NT2/D1 (cell line): ENCODE results near the gene ATP10A.
"Not testable (repeated sequence)": the region's sequence is repeated elsewhere in the genome, so short reads cannot be mapped to it uniquely, and the experiment has no call there.

Experiments used
- DNase-seq: peaks from one replicate; pipeline ENCODE4 v3.0.0-alpha.2; 2011; ENCODE audit warnings: low read depth, low spot score
- H3K27me3 ChIP-seq: 2 replicates; pipeline ENCODE4 v1.6.0; 2011; ENCODE audit warnings: mild to moderate bottlenecking; ENCODE audit not compliant: insufficient read length, insufficient read depth
- H3K36me3 ChIP-seq: 2 replicates; pipeline ENCODE4 v1.6.1; 2011; ENCODE audit warnings: mild to moderate bottlenecking, low read length, mixed read lengths; ENCODE audit not compliant: insufficient read depth, insufficient read length
- H3K4me1 ChIP-seq: 2 replicates; pipeline ENCODE4 v1.5.1; 2011; ENCODE audit not compliant: insufficient read depth, insufficient read length
- H3K4me3 ChIP-seq: 2 replicates; pipeline ENCODE4 v1.5.1; 2011; ENCODE audit warnings: low read depth; ENCODE audit not compliant: insufficient read length
- H3K9ac ChIP-seq: 2 replicates; pipeline ENCODE4 v1.6.0; 2011; ENCODE audit warnings: low read depth; ENCODE audit not compliant: insufficient read length
- H3K9me3 ChIP-seq: 2 replicates; pipeline ENCODE4 v1.5.1; 2011; ENCODE audit warnings: mild to moderate bottlenecking, low read length; ENCODE audit not compliant: insufficient read depth
- SUZ12 ChIP-seq: IDR thresholded peaks from 2 replicates; pipeline ENCODE4 v1.6.1; 2011; ENCODE audit not compliant: insufficient read length, insufficient read depth; ENCODE audit errors: extremely low read depth
- YY1 ChIP-seq: IDR thresholded peaks from 2 replicates; pipeline ENCODE4 v1.6.1; 2011; ENCODE audit not compliant: insufficient read length, insufficient read depth
- ZNF274 ChIP-seq: IDR thresholded peaks from 2 replicates; pipeline ENCODE4 v1.6.1; 2011; ENCODE audit warnings: mild to moderate bottlenecking, low read depth, low read length

The ATP10A gene

DNA sequence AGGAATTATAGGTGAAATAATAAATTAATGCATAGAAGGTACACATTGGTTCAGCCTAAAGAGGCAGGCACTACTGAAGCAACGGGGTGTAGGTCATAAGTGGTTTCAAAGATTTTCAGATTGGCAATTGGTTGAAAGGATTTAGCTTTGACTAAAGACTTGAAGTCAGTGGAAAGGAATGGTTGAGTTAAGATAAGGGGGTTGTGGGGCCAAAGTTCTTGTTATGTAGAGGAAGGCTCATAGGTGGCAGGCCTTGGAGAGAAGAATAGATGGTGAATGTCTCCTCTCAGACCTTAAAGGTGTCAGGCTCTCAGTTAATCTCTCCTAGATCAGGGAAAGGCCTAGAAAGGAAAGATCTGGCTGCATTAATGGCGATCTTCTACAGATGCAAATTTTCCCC lies 209.8 kb downstream of the ATP10A start:
- H3K9me3 ChIP-seq = no peaks in the 10 kb centered on the region
- peaks cover 3% of the 10 kb centered on the region for H3K4me1 ChIP-seq
- no peaks in the 10 kb centered on the region for H3K36me3 ChIP-seq
- TF ChIP-seq SUZ12 (no peak), ZNF274 (no peak), YY1 (no peak)
- DNase-seq = no peak
- no peak overlapping the region for H3K4me3 ChIP-seq
- no peak overlapping the region for H3K9ac ChIP-seq
- no peaks in the 10 kb centered on the region for H3K27me3 ChIP-seq

DNA sequence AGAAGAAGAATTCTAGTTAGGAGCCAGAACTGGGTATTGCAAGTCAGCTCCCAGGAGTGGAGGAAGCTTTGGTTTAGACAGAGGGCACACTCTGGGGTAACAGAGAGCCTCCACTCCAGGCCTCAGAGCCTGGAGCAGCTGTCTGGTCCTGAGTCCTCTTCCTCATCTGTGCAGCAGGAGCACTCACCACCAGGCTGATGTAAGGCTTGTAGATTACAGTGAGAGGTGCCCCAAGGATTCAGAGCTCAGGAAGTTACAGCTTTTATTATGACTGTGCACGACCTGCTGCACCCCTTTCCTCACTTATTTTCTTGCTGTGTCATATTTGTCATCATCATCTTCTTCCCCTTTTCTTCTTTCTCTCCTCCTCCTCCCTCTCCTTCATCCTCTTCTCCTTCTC lies 210.4 kb downstream of the ATP10A start:
- H3K9ac ChIP-seq = no peak overlapping the region
- no peaks in the 10 kb centered on the region for H3K9me3 ChIP-seq
- H3K4me1 ChIP-seq = peaks cover 3% of the 10 kb centered on the region
- TF ChIP-seq ZNF274 = no peak
- no peak for TF ChIP-seq SUZ12
- no peak for TF ChIP-seq YY1
- no peaks in the 10 kb centered on the region for H3K36me3 ChIP-seq
- no peak for DNase-seq
- H3K27me3 ChIP-seq = no peaks in the 10 kb centered on the region
- no peak overlapping the region for H3K4me3 ChIP-seq

DNA sequence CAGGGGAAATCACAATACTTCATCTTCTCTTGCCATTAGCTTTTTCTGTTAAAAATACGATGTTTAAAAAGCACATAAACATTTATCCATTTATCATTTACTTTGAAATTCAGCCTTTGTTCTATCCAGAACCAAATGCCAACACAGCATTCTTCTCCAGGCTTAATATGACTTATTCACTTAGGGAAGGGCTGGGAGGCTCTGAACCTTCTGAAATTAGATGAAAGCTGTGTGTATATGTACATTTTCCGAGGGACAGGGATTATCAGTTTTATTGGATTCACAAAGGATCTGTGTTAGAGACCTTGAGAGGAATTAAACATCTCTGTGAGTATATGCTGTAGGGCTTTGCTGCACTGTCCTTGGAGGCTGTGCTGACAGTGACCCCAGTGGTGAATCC lies 213.7 kb downstream of the ATP10A start:
- Histone ChIP-seq H3K4me1 (peaks cover 6% of the 10 kb centered on the region), H3K9me3 (no peaks in the 10 kb centered on the region), H3K9ac (no peak overlapping the region), H3K27me3 (peaks cover 2% of the 10 kb centered on the region), H3K4me3 (no peak overlapping the region), H3K36me3 (no peaks in the 10 kb centered on the region)
- TF ChIP-seq ZNF274 = no peak
- no peak for TF ChIP-seq YY1
- no peak for TF ChIP-seq SUZ12
- no peak for DNase-seq

DNA sequence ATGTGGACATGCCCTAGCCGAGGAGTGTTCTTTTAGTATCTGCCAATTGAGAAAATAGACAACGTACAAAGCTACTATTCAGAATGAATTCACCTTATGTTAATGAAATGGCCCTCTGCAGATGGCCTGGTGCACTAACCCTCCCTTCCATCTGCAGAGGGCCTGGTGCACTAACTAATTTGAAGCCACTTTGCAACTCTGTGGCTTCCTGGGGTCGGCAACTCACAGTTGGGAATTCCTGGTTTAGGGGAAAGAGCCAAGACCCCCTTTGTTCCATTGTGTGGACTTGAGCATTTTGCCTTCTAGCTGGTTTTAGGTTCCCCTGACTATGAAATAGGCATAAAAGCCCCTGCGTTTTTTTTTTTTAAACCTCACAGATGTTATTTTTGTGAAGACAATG lies 220.0 kb downstream of the ATP10A start:
- Histone ChIP-seq H3K9ac (no peak overlapping the region), H3K9me3 (no peaks in the 10 kb centered on the region), H3K4me1 (peaks cover 3% of the 10 kb centered on the region), H3K27me3 (peaks cover 41% of the 10 kb centered on the region), H3K4me3 (no peak overlapping the region), H3K36me3 (no peaks in the 10 kb centered on the region)
- DNase-seq = no peak
- TF ChIP-seq ZNF274 (no peak), YY1 (no peak), SUZ12 (no peak)

DNA sequence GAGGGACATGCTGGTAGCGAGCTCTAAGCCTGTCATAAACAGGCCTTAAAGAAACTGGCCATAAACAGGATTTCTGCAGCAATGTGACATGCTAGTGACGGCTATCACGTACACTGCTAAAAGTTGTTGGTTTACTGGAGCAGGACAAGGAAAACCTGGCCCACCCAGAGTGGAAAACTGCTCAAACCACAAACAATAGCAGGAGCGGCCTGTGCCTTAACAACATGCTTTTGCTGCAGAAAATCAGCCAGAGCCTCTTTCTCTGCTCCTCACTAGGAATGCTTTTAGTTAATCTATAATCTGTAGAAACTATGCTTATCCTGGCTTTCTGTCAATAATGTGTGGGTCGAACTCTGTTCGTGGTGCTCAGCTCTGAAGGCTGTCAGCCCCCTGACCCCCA lies 221.4 kb downstream of the ATP10A start:
- H3K4me1 ChIP-seq = peaks cover 3% of the 10 kb centered on the region
- H3K36me3 ChIP-seq = no peaks in the 10 kb centered on the region
- H3K27me3 ChIP-seq = peaks cover 41% of the 10 kb centered on the region
- H3K9ac ChIP-seq = no peak overlapping the region
- H3K4me3 ChIP-seq = no peak overlapping the region
- TF ChIP-seq SUZ12 (no peak), YY1 (no peak), ZNF274 (no peak)
- H3K9me3 ChIP-seq = no peaks in the 10 kb centered on the region
- no peak for DNase-seq

DNA sequence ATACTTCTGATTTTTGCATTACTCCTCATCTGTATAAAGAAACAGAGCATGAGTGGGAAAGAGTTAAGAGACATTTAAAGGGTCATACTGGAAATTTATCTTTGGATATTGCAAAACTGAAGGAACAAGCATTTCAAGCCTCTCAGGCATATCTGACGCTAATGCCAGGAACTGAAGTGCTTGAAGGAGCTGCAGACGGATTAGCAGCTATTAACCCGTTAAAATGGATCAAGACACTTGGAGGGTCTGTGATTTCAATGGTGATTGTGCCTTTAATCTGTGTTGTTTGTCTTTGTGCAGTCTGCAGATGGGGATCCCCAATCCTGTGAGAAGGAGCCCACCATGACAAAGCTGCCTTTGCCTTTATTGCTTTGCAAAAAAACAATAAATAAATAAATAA lies 221.8 kb downstream of the ATP10A start:
- no peak for DNase-seq
- H3K4me3 ChIP-seq = no peak overlapping the region
- H3K36me3 ChIP-seq = no peaks in the 10 kb centered on the region
- H3K9me3 ChIP-seq = no peaks in the 10 kb centered on the region
- no peak overlapping the region for H3K9ac ChIP-seq
- TF ChIP-seq ZNF274 (no peak), YY1 (no peak), SUZ12 (no peak)
- peaks cover 41% of the 10 kb centered on the region for H3K27me3 ChIP-seq
- H3K4me1 ChIP-seq = peaks cover 3% of the 10 kb centered on the region

DNA sequence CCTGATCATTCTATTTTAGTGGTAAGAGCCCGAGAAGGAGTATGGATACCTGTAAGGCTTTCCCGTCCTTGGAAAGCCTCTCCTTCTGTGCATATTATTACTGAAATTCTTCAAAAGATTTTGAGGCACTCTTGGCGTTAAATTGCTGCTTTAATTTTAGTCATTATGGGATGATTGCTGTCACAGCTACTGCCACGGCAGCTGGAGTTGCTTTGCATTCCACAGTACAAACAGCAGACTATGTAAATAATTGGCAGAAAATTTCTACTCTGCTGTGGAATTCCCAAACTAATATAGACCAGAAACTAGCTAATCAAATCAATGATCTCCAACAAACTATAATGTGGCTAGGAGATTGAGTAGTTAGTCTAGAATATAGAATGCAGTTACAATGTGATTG lies 222.2 kb downstream of the ATP10A start:
- H3K27me3 ChIP-seq = peaks cover 41% of the 10 kb centered on the region
- not testable (repeated sequence) for H3K9ac ChIP-seq, DNase-seq, H3K36me3 ChIP-seq, H3K4me3 ChIP-seq, H3K9me3 ChIP-seq, H3K4me1 ChIP-seq

DNA sequence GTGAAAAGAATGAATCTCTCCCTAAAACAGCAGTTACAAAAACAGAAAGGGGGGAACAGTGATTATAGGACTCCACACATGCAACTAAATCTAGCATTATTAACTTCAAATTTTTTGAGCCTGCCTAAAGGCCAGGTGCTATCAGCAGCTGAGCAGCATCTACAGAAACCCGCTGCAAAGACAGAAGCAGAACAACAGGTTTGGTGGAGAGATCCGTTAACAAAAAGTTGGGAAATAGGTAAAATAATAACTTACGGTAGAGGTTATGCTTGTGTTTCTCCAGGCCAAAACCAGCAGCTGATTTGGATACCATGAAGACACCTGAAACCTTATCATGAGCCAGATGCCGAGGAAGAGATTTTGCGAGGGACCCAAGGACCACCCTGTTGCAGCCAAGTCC lies 222.7 kb downstream of the ATP10A start:
- no peak overlapping the region for H3K4me3 ChIP-seq
- TF ChIP-seq SUZ12 (no peak), YY1 (no peak), ZNF274 (no peak)
- peaks cover 41% of the 10 kb centered on the region for H3K27me3 ChIP-seq
- DNase-seq = no peak
- H3K4me1 ChIP-seq = peaks cover 3% of the 10 kb centered on the region
- no peaks in the 10 kb centered on the region for H3K9me3 ChIP-seq
- H3K9ac ChIP-seq = no peak overlapping the region
- H3K36me3 ChIP-seq = no peaks in the 10 kb centered on the region

DNA sequence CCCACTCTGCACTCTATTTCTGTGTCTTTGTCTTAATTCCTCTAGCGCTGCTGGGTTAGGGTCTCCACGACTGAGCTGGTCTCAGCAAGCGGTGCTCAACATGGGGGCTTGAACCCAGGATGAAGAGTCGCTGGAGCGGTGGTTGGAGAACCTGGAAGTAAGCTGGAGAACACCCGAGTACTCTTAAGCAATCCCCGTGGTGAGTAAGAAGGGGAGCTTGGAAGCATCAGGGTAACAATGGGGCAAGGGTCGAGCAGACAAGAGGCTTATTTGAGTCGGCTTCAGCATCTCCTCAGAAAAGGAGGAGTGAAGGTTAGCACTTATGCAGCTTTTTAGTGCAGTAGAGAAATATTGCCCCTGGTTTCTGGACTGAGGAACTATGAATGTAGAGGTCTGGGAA lies 226.6 kb downstream of the ATP10A start:
- H3K9me3 ChIP-seq, DNase-seq, H3K9ac ChIP-seq, H3K4me3 ChIP-seq, H3K36me3 ChIP-seq, H3K4me1 ChIP-seq: not testable (repeated sequence)
- H3K27me3 ChIP-seq = peaks cover 24% of the 10 kb centered on the region
